Cardiac muscle cell (in vitro differentiated cells and primary cell): ENCODE measurements around the gene WDR6. TPM values are rescaled to one million over a fixed set of nuclear protein-coding genes. Genes with fewer than 3 reads are reported as not detected.

Experiments used
- DNase-seq, 2 donors: peaks; one replicate each; pipeline versions ENCODE4 v3.0.0 to v3.0.0-alpha.2; 2010 to 2017; ENCODE audit warnings: low read depth in 1 of 2, low spot score in 1 of 2
- H3K27ac ChIP-seq: fragments of 200-600 bp; sonication (generic); 2 replicates; pipeline ENCODE4 v1.5.1; 2016
- H3K27me3 ChIP-seq: fragments of 200-600 bp; sonication (generic); 2 replicates; pipeline ENCODE4 v1.6.0; 2016; ENCODE audit warnings: control low read depth
- H3K36me3 ChIP-seq: fragments of 200-600 bp; sonication (generic); 2 replicates; pipeline ENCODE4 v1.5.1; 2016; ENCODE audit warnings: control low read depth
- H3K4me1 ChIP-seq: fragments of 200-600 bp; sonication (generic); 2 replicates; pipeline ENCODE4 v1.8.1; 2017; ENCODE audit warnings: low read depth, mild to moderate bottlenecking, mixed run types
- H3K4me3 ChIP-seq: fragments of 200-600 bp; sonication (generic); 2 replicates; pipeline ENCODE4 v1.5.1; 2016; ENCODE audit warnings: mild to moderate bottlenecking
- H3K9me3 ChIP-seq: fragments of 200-600 bp; sonication (generic); 2 replicates; pipeline ENCODE4 v1.5.1; 2017; ENCODE audit warnings: low read depth, mild to moderate bottlenecking, control low read depth
- polyA plus RNA-seq: library from polyadenylated mRNA; unstranded; fragments of >200 nt; fragmentation: Nextera tagmentation; extraction: Ambion mirVana; gene quantifications from 2 replicates; pipeline ENCODE4 v1.2.1, GENCODE V29; 2016
- total RNA-seq: library from RNA; depleted of rRNA; stranded (reverse); fragments of >200 nt; gene quantifications from 2 replicates; pipeline ENCODE4 v1.2.3, GENCODE V29; 2016
- TF ChIP-seq, protein P1 (sequence below): IDR thresholded peaks from 2 replicates; pipeline ENCODE4 v1.5.1; 2012; ENCODE audit warnings: low read depth, mild to moderate bottlenecking, low read length

Gene WDR6
- total and polyA plus RNA-seq, 2 experiments from 2014 or later = 223 to 277 TPM

DNA sequence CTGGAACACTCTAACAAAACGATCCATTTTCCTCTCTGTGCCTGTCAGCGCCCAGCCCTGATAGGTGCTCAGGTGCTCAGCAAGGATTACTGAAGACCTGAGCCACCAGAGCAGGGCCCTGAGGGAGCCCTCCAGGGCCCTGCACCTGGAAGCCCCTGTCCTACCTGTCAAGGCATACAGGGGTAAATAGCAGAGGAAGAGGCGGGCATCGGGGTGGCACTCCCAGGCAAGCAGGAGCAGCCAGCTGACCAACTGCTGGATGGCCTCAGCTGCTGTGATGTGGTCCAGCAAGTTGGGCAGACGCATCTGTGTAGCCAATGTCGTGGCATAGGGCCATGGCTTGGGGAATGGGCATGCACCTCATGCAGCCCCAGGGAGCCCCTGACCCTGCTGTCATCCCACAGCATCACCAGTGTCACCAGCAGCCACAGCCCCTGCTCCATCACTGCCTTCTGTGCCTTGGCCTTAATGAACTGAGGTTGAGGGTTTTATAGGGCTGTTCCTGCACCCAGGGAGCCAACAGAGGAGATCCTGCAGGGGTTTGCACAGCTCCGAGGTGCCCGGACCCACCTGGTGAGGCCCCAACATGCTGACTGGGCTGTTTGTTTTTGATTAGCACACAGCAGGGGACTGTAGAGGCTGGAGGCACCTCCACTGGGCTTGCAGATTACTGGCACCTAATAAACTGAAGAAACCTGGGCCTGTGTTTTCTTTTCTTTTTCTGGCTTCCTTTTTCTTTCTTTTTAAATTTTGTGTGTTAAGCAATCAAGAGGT, 7.9 kb upstream of the WDR6 start:
- DNase-seq = no peak
- H3K27ac ChIP-seq = no peak overlapping the region
- H3K27me3 ChIP-seq = no peaks in the 10 kb centered on the region
- H3K36me3 ChIP-seq = peaks cover 3% of the 10 kb centered on the region
- H3K4me3 ChIP-seq = no peak overlapping the region
- TF ChIP-seq, protein P1, sequence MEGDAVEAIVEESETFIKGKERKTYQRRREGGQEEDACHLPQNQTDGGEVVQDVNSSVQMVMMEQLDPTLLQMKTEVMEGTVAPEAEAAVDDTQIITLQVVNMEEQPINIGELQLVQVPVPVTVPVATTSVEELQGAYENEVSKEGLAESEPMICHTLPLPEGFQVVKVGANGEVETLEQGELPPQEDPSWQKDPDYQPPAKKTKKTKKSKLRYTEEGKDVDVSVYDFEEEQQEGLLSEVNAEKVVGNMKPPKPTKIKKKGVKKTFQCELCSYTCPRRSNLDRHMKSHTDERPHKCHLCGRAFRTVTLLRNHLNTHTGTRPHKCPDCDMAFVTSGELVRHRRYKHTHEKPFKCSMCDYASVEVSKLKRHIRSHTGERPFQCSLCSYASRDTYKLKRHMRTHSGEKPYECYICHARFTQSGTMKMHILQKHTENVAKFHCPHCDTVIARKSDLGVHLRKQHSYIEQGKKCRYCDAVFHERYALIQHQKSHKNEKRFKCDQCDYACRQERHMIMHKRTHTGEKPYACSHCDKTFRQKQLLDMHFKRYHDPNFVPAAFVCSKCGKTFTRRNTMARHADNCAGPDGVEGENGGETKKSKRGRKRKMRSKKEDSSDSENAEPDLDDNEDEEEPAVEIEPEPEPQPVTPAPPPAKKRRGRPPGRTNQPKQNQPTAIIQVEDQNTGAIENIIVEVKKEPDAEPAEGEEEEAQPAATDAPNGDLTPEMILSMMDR = no peak
- no peaks in the 10 kb centered on the region for H3K4me1 ChIP-seq
- H3K9me3 ChIP-seq = no peaks in the 10 kb centered on the region

DNA sequence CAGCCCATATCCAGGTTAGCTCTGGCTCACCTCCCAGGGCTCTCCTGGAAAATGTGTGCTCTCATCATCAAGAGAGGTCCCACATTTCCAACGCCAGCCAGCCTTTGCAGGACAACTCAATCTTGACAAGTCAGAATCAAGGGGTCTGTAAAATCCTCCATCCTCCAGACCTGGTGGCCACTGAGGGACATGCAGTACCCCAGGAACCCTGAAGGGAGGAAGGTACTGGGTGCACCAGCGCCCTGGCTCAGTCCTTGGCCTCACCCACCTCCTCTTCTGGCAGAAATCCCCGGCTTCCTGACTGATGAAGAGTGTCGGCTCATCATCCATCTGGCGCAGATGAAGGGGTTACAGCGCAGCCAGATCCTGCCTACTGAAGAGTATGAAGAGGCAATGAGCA, 6.0 kb upstream of the WDR6 start:
- no peaks in the 10 kb centered on the region for H3K4me1 ChIP-seq
- no peak overlapping the region for H3K27ac ChIP-seq
- no peak overlapping the region for H3K4me3 ChIP-seq
- no peaks in the 10 kb centered on the region for H3K9me3 ChIP-seq
- TF ChIP-seq, protein P1 = no peak
- peaks cover 3% of the 10 kb centered on the region for H3K36me3 ChIP-seq
- H3K27me3 ChIP-seq = no peaks in the 10 kb centered on the region
- no peak for DNase-seq

DNA sequence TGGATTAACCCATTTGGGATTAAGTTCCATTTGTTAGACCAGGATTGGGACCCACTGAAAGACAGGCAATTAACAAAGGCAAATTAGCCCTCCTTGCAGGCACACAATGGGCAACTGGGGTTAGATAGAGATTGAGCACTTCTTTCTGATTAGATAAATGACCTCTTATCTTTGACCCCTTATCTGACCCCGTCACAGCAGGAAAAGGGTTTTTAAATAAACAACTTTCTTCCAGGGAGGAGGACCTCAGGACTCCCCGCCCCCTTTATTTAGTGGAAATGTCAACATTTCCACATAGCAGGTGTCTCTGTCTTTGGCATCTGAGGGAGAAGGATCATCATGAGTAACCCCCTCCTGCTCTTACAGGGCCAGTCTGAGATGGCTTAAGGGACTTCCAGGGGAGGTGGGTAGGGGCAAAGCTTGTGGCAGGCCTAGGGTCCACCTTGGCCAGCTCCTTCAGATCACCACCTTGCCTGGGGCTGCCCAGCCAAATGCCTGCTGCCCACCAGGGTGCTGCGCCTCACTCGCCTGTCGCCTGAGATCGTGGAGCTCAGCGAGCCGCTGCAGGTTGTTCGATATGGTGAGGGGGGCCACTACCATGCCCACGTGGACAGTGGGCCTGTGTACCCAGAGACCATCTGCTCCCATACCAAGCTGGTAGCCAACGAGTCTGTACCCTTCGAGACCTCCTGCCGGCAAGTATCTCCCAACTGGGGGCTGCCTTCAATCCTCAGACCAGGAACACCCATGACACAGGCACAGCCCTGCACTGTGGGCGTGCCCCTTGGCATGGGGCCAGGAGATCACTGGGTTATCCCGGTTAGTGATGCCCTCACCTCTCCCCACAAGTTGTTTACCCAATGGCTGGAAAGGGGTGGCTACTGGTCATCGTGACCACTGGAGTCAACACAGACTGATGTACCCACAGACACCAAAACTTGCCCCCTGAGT, 2.6 kb upstream of the WDR6 start:
- H3K9me3 ChIP-seq = no peaks in the 10 kb centered on the region
- no peak for DNase-seq
- H3K36me3 ChIP-seq = no peaks in the 10 kb centered on the region
- H3K4me1 ChIP-seq = no peaks in the 10 kb centered on the region
- H3K27ac ChIP-seq = no peak overlapping the region
- no peaks in the 10 kb centered on the region for H3K27me3 ChIP-seq
- H3K4me3 ChIP-seq = no peak overlapping the region
- TF ChIP-seq, protein P1 = no peak

DNA sequence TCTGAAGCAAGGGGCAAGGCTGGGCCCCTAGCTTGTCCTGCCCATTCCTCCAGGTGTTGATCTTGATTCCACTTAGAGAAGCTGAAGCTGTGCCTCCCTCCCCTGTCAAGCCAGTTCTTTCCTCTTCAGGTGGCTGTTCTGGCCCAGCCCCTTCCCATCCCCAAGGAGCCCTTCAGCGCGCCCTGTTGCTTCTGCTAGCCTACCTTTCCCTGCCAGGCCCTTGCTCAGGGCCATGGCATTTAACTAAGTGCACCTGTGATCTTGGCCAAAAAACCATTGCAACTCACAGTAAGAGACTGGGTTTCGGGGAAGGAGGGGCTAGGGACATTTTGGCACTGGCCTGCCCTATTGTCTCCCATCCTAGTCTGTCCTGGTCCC, 1.9 kb upstream of the WDR6 start:
- DNase-seq = no peak
- H3K4me1 ChIP-seq = no peaks in the 10 kb centered on the region

DNA sequence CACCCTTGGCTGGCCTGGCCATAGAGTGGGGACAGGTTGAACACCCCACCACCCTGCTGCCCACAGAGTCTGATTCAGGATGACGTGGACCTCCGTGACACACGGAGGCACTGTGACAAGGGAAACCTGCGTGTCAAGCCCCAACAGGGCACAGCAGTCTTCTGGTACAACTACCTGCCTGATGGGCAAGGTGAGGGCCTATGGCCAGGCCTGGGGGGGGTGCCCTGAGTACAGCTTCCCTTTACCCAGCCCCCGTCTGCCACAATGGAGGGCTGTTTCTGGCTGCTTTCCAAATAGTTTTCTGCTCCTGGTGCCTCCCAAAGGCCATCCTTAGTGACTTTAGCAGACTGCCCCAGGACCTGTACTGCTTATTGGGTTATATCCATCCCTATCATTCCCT, 1.2 kb upstream of the WDR6 start:
- Histone ChIP-seq H3K27me3 (no peaks in the 10 kb centered on the region), H3K4me1 (no peaks in the 10 kb centered on the region), H3K9me3 (no peaks in the 10 kb centered on the region), H3K27ac (no peak overlapping the region), H3K36me3 (no peaks in the 10 kb centered on the region), H3K4me3 (no peak overlapping the region)
- DNase-seq = no peak
- TF ChIP-seq, protein P1 = no peak

More for the DNA sequence above, 1.9 kb upstream of the WDR6 start:
- Histone ChIP-seq H3K4me3 (no peak overlapping the region), H3K36me3 (no peaks in the 10 kb centered on the region), H3K27me3 (no peaks in the 10 kb centered on the region), H3K9me3 (no peaks in the 10 kb centered on the region), H3K27ac (no peak overlapping the region)
- TF ChIP-seq, protein P1 = no peak
